Activated CD8-positive, alpha-beta memory T cell treated with anti-CD3 and anti-CD28 coated beads, Interleukin-2, amount 10 ng/mL, durations not matched to agents 7 days and 5 days (primary cell): Measurements from ENCODE around the gene NDST1. TPM values are rescaled to one million over a fixed set of nuclear protein-coding genes. Genes with fewer than 3 reads are reported as not detected.

ENCODE experiments used
- ATAC-seq: fragments of 150-1000 bp; cut with Tn5 transposase; one replicate; pipeline ENCODE4 v1.10.0; 2021; ENCODE audit warnings: moderate library complexity
- CTCF ChIA-PET: fragments of 350-600 bp; sonication (Branson Sonifier 250); formaldehyde crosslinking; loops from one replicate; lab custom pipeline; 2021; ENCODE audit warnings: antibody characterized with exemption; lab: Charles Lee
- DNase-seq: peaks from one replicate; pipeline ENCODE4 v3.0.0-alpha.2; 2020
- H3K27ac Mint-ChIP-seq: one replicate; pipeline ENCODE4 v1.8.0; 2021; ENCODE audit warnings: mild to moderate bottlenecking, mixed read lengths
- H3K27me3 Mint-ChIP-seq: one replicate; pipeline ENCODE4 v1.8.0; 2021; ENCODE audit warnings: mixed read lengths
- H3K36me3 Mint-ChIP-seq: one replicate; pipeline ENCODE4 v1.8.0; 2021; ENCODE audit warnings: mild to moderate bottlenecking, mixed read lengths
- H3K4me1 Mint-ChIP-seq: one replicate; pipeline ENCODE4 v1.8.0; 2021; ENCODE audit warnings: mixed read lengths
- H3K4me3 Mint-ChIP-seq: one replicate; pipeline ENCODE4 v1.8.0; 2021; ENCODE audit warnings: mild to moderate bottlenecking, moderate library complexity, mixed read lengths
- H3K9me3 Mint-ChIP-seq: one replicate; pipeline ENCODE4 v1.8.0; 2022; ENCODE audit warnings: low read depth, mixed read lengths
- total RNA-seq, 2 experiments: library from RNA; stranded (reverse); gene quantifications; one replicate each; pipeline ENCODE4 v1.2.3, GENCODE V29; 2021

Gene NDST1
- total RNA-seq, 2 experiments from 2014 or later = 0.58 to 0.68 TPM

GRCh38 chr5:150578781-150579461 lies 71.0 kb downstream of the NDST1 start:
- H3K27ac Mint-ChIP-seq = no peak overlapping the region
- no peaks in the 10 kb centered on the region for H3K9me3 Mint-ChIP-seq
- H3K4me3 Mint-ChIP-seq = no peak overlapping the region
- CTCF ChIA-PET = no interaction called here
- peaks cover 20% of the 10 kb centered on the region for H3K27me3 Mint-ChIP-seq
- ATAC-seq = no peak
- H3K4me1 Mint-ChIP-seq = no peaks in the 10 kb centered on the region
- DNase-seq = no peak
- no peaks in the 10 kb centered on the region for H3K36me3 Mint-ChIP-seq

- DNase-seq = no peak
- no peak for ATAC-seq
- Mint-ChIP-seq H3K4me3 (no peak overlapping the region), H3K27ac (no peak overlapping the region), H3K4me1 (no peaks in the 10 kb centered on the region), H3K36me3 (no peaks in the 10 kb centered on the region), H3K9me3 (no peaks in the 10 kb centered on the region), H3K27me3 (peaks cover 20% of the 10 kb centered on the region)
- CTCF ChIA-PET = no interaction called here
Measured at GRCh38 chr5:150579462-150580400, 71.8 kb downstream of the NDST1 start.

GRCh38 chr5:150580917-150581316 lies 73.0 kb downstream of the NDST1 start:
- DNase-seq (no peak), ATAC-seq (no peak)
- CTCF ChIA-PET = no interaction called here
- peaks cover 20% of the 10 kb centered on the region for H3K27me3 Mint-ChIP-seq
- H3K9me3 Mint-ChIP-seq = no peaks in the 10 kb centered on the region
- H3K36me3 Mint-ChIP-seq = no peaks in the 10 kb centered on the region
- no peaks in the 10 kb centered on the region for H3K4me1 Mint-ChIP-seq
- no peak overlapping the region for H3K4me3 Mint-ChIP-seq
- no peak overlapping the region for H3K27ac Mint-ChIP-seq

GRCh38 chr5:150582241-150583109 lies 74.5 kb downstream of the NDST1 start:
- Mint-ChIP-seq H3K27me3 (peaks cover 20% of the 10 kb centered on the region), H3K4me1 (no peaks in the 10 kb centered on the region), H3K4me3 (no peak overlapping the region), H3K9me3 (no peaks in the 10 kb centered on the region), H3K27ac (no peak overlapping the region), H3K36me3 (no peaks in the 10 kb centered on the region)
- CTCF ChIA-PET = interaction anchor here (0.7 kb wide), 1 partner anchor 22 kb away, joined by 3 read pairs; no protein-coding TSS in a partner anchor
- DNase-seq = no peak
- ATAC-seq = no peak

DNA sequence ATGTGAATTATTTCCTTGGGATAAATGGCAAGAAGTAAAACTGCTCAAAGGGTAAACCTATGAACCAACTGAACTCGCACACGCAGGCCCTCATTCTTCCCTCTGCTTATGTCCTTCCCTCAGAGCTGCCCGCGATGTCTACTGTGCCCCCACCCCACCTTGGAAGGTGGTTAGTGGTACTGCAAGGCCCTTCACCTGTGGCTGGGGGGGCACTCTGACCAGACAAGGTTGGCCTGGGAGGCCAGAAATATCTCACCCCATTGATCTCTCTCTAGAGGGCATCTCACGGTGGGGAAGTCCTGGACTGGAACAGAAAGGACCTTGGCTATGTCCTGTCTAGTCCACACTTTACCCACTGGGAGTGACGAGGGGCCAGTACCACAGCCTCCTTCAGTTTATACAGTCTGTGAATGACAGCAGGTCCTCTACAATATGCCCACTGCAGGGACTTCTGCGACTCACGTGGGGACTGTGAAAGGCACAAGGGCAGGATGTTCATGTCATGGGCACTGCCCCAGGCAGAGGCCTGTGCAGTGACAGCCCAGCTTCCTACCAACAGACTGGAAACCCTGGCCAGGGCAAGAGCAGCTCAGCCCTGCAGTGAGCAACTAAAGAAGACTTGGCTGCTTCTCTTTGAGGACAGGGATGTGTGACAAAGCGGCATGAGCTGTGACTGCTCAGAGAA lies 75.8 kb downstream of the NDST1 start:
- H3K4me3 Mint-ChIP-seq = no peak overlapping the region
- ATAC-seq (no peak), DNase-seq (no peak)
- no peak overlapping the region for H3K27ac Mint-ChIP-seq
- no peaks in the 10 kb centered on the region for H3K9me3 Mint-ChIP-seq
- CTCF ChIA-PET = no interaction called here
- no peaks in the 10 kb centered on the region for H3K4me1 Mint-ChIP-seq
- H3K27me3 Mint-ChIP-seq = peaks cover 20% of the 10 kb centered on the region
- H3K36me3 Mint-ChIP-seq = no peaks in the 10 kb centered on the region

DNA sequence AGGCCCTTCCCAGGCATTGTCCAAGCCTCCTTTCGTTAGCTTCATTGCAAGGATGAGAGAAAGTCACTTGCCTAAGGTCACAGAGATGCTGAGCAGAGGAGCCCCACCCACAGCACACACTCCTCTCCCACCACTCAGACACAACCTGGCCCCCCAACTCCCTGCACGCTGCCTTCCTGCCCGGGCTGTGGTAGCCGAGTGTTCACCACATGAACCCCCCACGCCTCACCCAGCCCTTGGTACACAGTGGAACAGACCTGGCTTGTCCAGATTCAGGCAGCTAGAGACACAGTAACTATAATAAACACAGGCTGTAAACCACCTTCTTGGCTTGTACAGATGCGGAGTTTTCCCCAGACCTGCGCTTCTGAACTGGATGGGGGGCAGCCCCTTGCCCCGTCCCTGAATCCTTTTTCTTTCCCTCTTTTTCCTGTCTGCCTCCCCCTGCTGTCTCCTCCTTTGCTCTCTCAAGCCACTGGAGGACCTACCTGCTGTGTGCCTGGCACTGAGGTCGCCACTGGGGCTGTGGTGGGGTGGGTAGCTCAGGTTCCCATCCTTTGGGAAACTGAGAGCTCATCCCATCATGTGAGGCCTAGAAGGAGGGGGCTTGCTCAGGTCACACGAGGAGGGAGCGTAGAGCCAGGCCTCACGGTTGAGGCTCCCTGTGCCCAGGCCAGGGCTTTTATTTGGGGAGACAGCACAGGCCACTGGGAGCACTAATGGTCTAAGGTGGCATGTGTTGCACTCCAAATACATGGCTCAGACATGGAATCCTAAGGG lies 76.8 kb downstream of the NDST1 start:
- ATAC-seq = no peak

DNA sequence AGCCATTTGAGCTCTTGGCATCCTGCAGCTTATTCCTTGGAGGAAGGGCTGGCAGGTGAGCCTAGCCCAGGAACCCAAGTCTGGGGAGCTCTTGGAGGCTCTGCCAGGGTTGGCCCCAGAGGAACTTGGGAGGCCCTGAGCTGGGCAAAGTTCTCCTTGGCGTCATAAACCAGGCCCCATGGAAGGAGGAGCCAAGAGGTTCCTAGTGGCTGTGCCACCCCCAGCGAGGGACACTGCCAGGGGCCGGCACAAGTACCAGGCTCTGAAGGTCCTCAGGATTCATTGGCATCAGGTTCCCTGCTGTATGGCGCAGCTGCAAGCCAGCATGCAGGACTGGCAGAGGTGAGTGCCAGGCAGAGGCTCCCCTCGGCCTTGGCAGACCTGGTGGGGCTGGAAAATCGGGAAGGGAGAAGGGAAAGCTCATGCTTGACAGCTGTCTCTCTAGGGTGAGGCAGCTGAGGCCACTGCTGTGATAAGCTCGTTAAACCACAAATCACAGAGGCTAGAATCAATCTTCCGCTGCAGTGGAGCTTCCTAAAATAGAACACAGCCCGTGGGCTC lies 77.9 kb downstream of the NDST1 start:
- Mint-ChIP-seq H3K4me3 (no peak overlapping the region), H3K36me3 (no peaks in the 10 kb centered on the region), H3K27ac (no peak overlapping the region), H3K27me3 (peaks cover 20% of the 10 kb centered on the region), H3K9me3 (no peaks in the 10 kb centered on the region), H3K4me1 (no peaks in the 10 kb centered on the region)
- ATAC-seq = no peak
- CTCF ChIA-PET = no interaction called here
- no peak for DNase-seq

More for the DNA sequence above, 76.8 kb downstream of the NDST1 start:
- CTCF ChIA-PET = no interaction called here
- DNase-seq = no peak
- no peaks in the 10 kb centered on the region for H3K36me3 Mint-ChIP-seq
- H3K4me3 Mint-ChIP-seq = no peak overlapping the region
- no peak overlapping the region for H3K27ac Mint-ChIP-seq
- H3K4me1 Mint-ChIP-seq = no peaks in the 10 kb centered on the region
- no peaks in the 10 kb centered on the region for H3K9me3 Mint-ChIP-seq
- peaks cover 24% of the 10 kb centered on the region for H3K27me3 Mint-ChIP-seq

DNA sequence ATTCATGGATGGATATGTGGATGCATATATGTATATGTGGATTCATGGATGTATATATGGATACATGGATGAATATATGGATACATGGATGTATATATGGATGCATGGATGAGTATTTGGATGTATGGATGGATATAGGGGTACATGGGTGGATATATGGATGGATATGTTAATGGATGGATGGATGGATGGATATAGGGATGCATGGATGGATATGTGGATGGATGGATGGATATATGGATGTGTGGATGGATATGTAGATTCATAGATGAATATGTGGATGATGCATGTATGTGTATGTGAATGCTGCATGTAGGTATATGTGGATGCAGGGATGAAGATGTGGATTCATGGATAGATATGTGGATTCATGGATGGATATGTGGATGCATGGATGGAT lies 79.1 kb downstream of the NDST1 start:
- Mint-ChIP-seq H3K4me1 (no peaks in the 10 kb centered on the region), H3K4me3 (no peak overlapping the region), H3K27me3 (peaks cover 9% of the 10 kb centered on the region), H3K27ac (no peak overlapping the region), H3K36me3 (no peaks in the 10 kb centered on the region), H3K9me3 (no peaks in the 10 kb centered on the region)
- DNase-seq (no peak), ATAC-seq (no peak)
- CTCF ChIA-PET = no interaction called here

DNA sequence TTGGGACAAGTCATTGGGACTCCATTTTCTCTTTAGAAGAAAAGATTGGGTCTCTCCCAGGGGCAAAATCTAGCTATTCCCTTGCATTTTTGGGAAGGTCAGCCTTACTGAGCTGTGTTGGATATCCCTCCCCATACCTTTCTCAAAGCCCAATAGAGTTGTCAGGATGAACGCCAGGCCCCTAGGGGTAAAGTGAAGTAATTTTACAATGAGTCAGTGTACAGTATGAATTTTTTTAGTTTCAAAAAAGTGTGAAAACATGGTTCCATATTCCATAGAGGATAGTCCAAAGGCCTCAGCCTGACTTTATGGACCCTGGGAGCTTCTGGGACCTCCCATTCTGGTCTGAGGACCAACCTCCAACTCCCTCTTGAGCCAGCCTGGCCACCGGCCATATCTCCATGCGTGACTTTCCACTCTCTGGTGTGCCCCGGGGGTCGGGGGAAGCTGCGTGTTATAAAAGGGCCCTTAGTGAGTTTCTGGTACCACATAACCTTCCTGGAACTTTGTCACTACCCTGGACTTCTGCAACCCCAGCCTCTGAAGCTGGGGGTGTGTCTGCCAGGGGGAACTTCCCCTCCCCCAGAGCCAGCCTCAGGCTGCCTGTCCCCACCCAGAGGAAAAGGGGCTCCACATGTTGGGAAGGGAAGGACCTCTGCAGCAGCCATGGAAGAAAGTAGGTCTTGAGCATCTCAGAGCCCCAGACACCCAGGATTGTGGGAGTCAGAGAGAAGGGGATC lies 80.1 kb downstream of the NDST1 start:
- Mint-ChIP-seq H3K4me3 (no peak overlapping the region), H3K4me1 (no peaks in the 10 kb centered on the region), H3K9me3 (no peaks in the 10 kb centered on the region), H3K27ac (no peak overlapping the region), H3K36me3 (no peaks in the 10 kb centered on the region), H3K27me3 (peaks cover 7% of the 10 kb centered on the region)
- DNase-seq (no peak), ATAC-seq (no peak)
- CTCF ChIA-PET = no interaction called here

GRCh38 chr5:150588596-150588890 lies 80.6 kb downstream of the NDST1 start:
- Mint-ChIP-seq H3K4me1 (no peaks in the 10 kb centered on the region), H3K4me3 (no peak overlapping the region), H3K27me3 (peaks cover 4% of the 10 kb centered on the region), H3K9me3 (no peaks in the 10 kb centered on the region), H3K27ac (no peak overlapping the region), H3K36me3 (no peaks in the 10 kb centered on the region)
- no peak for DNase-seq
- CTCF ChIA-PET = no interaction called here
- ATAC-seq = no peak

- no peak overlapping the region for H3K27ac Mint-ChIP-seq
- no peaks in the 10 kb centered on the region for H3K9me3 Mint-ChIP-seq
- ATAC-seq (no peak), DNase-seq (no peak)
- CTCF ChIA-PET = no interaction called here
- H3K4me1 Mint-ChIP-seq = no peaks in the 10 kb centered on the region
- no peak overlapping the region for H3K4me3 Mint-ChIP-seq
- peaks cover 4% of the 10 kb centered on the region for H3K27me3 Mint-ChIP-seq
- H3K36me3 Mint-ChIP-seq = no peaks in the 10 kb centered on the region
Measured at GRCh38 chr5:150589862-150590601, 82.1 kb downstream of the NDST1 start.
